Stimulated activated CD4-positive, alpha-beta T cell treated with anti-CD3 and anti-CD28 coated beads, Interleukin-1b, Interleukin-23, amount 100 ng/mL, for 24 hours (primary cell): Measurements from ENCODE around the gene HLA-DPB1.

Source experiments
- DNase-seq, 4 experiments: peaks; one replicate each; pipeline ENCODE4 v3.0.0-alpha.2; 2020; ENCODE audit warnings: low read depth in 4 of 4, low spot score in 1 of 4

The HLA-DPB1 gene

GRCh38 chr6:33128318-33128717 is 52.5 kb downstream of the HLA-DPB1 start:
- DNase-seq = no peak

GRCh38 chr6:33132081-33132524 is 56.3 kb downstream of the HLA-DPB1 start:
- no peak for DNase-seq

GRCh38 chr6:33136310-33136900 is 60.6 kb downstream of the HLA-DPB1 start:
- DNase-seq = no peak
